ENCODE data around the gene LARGE1. TPM values are rescaled to one million over a fixed set of nuclear protein-coding genes. Genes with fewer than 3 reads are reported as not detected.

Gene LARGE1
- total and polyA plus RNA-seq, 2 of the 4 experiments (the other 2 are of a cell fraction) = 6.2 to 12.4 TPM

- Histone ChIP-seq H3K4ac (ENCODE audit: low read depth, low read length) (peak overlapping the region; percentile 50), H2AFZ (replicated peaks; ENCODE audit: low read length, poor library complexity) (peak overlapping the region; percentile 98), H3K18ac (ENCODE audit: low read depth, low read length) (no peak overlapping the region), H3K9ac (ENCODE audit: low read depth, low read length) (peak overlapping the region; percentile 77), H3K4me1 (ENCODE audit: control insufficient read depth, insufficient read depth, low read length) (no peaks in the 10 kb centered on the region), H3K79me1 (ENCODE audit: low read depth in 1 of 2, low read length in 2 of 2) (peaks cover 19 to 25% of the 10 kb centered on the region in 2 experiments), H3K4me3 (ENCODE audit: insufficient read depth, low read depth, low read length) (peak overlapping the region; percentile 86), H3K14ac (replicated peaks; ENCODE audit: low read depth, low read length) (0 out of 2 replicates have a peak overlapping the region, but pooled peaks have one; percentile 9), H3K56ac (ENCODE audit: extremely low read depth, insufficient read depth, low read length) (0 out of 2 replicates have a peak overlapping the region, but pooled peaks have one; percentile 50), H4K8ac (ENCODE audit: low read depth in 2 of 2, low read length in 2 of 2) (peak overlapping the region in 1 of 2 experiments; percentile 34; a peak in 1 of 4 replicates), H2BK120ac (ENCODE audit: low read depth, low read length) (no peak overlapping the region; the same call in 1 of the 2 replicates), H3K9me1 (ENCODE audit: insufficient read depth, low read length) (no peaks in the 10 kb centered on the region), H2BK20ac (ENCODE audit: low read depth, low read length) (no peak overlapping the region), H4K91ac (ENCODE audit: insufficient read depth, low read depth, low read length) (no peak overlapping the region; the same call in 1 of the 2 replicates), H3K36me3 (ENCODE audit: control insufficient read depth, insufficient read depth, low read length) (no peaks in the 10 kb centered on the region), H2BK5ac (ENCODE audit: low read depth, low read length, poor library complexity, severe bottlenecking) (peak overlapping the region; percentile 14), H3K23ac (ENCODE audit: low read depth, low read length) (0 out of 2 replicates have a peak overlapping the region, but pooled peaks have one; percentile 59), H2BK15ac (ENCODE audit: low read depth, low read length) (no peak overlapping the region; the same call in 2 of the 3 replicates), H3K9me3 (ENCODE audit: control insufficient read depth, insufficient read depth, low read length) (no peaks in the 10 kb centered on the region), H3K27ac (ENCODE audit: insufficient read depth, low read length) (peak overlapping the region; percentile 75), H3K27me3 (ENCODE audit: control insufficient read depth, insufficient read depth, low read length) (no peaks in the 10 kb centered on the region), H4K20me1 (ENCODE audit: insufficient read depth, low read length) (peaks cover 6% of the 10 kb centered on the region; the same call in 1 of the 2 replicates), H3K4me2 (ENCODE audit: low read depth, low read length) (peak overlapping the region; percentile 84), H2AK9ac (replicated peaks; ENCODE audit: low read depth, low read length, poor library complexity) (no peak overlapping the region), H2AK5ac (ENCODE audit: low read depth, low read length) (no peak overlapping the region), H4K5ac (ENCODE audit: low read depth, low read length) (no peak overlapping the region)
- ChIA-PET CTCF (interaction anchor here (0.6 to 1.5 kb wide), 2 partner anchors 402 to 808 kb away, joined by 3 to 5 read pairs; no protein-coding TSS in a partner anchor), POLR2A (ENCODE audit: unreplicated experiment) (interaction anchor here (0.6 to 1.4 kb wide), 2 partner anchors 266 to 1230 kb away, joined by 3 read pairs; no protein-coding TSS in a partner anchor)
- TF ChIP-seq, protein P1, sequence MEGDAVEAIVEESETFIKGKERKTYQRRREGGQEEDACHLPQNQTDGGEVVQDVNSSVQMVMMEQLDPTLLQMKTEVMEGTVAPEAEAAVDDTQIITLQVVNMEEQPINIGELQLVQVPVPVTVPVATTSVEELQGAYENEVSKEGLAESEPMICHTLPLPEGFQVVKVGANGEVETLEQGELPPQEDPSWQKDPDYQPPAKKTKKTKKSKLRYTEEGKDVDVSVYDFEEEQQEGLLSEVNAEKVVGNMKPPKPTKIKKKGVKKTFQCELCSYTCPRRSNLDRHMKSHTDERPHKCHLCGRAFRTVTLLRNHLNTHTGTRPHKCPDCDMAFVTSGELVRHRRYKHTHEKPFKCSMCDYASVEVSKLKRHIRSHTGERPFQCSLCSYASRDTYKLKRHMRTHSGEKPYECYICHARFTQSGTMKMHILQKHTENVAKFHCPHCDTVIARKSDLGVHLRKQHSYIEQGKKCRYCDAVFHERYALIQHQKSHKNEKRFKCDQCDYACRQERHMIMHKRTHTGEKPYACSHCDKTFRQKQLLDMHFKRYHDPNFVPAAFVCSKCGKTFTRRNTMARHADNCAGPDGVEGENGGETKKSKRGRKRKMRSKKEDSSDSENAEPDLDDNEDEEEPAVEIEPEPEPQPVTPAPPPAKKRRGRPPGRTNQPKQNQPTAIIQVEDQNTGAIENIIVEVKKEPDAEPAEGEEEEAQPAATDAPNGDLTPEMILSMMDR (conservative IDR thresholded peaks at IDR 0.05; ENCODE audit: low read depth, low read length) = no peak
- TF ChIP-seq FOS (IDR thresholded peaks at IDR 0.05; ENCODE audit: low read depth, low read length) (peak; percentile 15; the same call in 1 of the 2 replicates), BHLHE40 (IDR thresholded peaks at IDR 0.05; ENCODE audit: low read depth, low read length) (0 out of 2 replicates have a peak, but pooled peaks have one; percentile 5), MXI1 (IDR thresholded peaks at IDR 0.05; ENCODE audit: borderline replicate concordance, low read depth, low read length) (0 out of 2 replicates have a peak, but pooled peaks have one; percentile 10), CHD1 (IDR thresholded peaks at IDR 0.05; ENCODE audit: low read depth, low read length) (no peak), MAZ (IDR thresholded peaks at IDR 0.05; ENCODE audit: borderline replicate concordance, low read depth, low read length) (peak; percentile 93), POLR2A (IDR thresholded peaks at IDR 0.05; ENCODE audit: low read depth, low read length) (peak; percentile 80)
- TF ChIP-seq, protein P2, sequence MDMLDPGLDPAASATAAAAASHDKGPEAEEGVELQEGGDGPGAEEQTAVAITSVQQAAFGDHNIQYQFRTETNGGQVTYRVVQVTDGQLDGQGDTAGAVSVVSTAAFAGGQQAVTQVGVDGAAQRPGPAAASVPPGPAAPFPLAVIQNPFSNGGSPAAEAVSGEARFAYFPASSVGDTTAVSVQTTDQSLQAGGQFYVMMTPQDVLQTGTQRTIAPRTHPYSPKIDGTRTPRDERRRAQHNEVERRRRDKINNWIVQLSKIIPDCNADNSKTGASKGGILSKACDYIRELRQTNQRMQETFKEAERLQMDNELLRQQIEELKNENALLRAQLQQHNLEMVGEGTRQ (IDR thresholded peaks at IDR 0.05; ENCODE audit: low read depth, low read length) = peak; percentile 87
- BruUV-seq (replicated peaks) = no TSS peak
- DNase-seq = peak; percentile 94
- whole genome bisulfite sequencing, 2 experiments (ENCODE audit: extremely low coverage in 2 of 2, insufficient read length in 1 of 2) = 0% methylated on average over 15 of the region's 69 CpGs; no CpG with 5 or more reads in 1 of the 2 experiments
- dilution Hi-C loops (cut with HindIII; ENCODE audit: low sequenced_read_pairs, unreplicated experiment) = no loop called here
- in situ Hi-C loops (cut with MboI; ENCODE audit: low sequenced_read_pairs) = loop anchor here (10.0 kb wide), 2 partner anchors 406 to 1234 kb away; no protein-coding TSS in a partner anchor
- intact Hi-C loops (cut with micrococcal nuclease) = loop anchor here (1.0 to 5.0 kb wide), 5 partner anchors 119 to 619 kb away; no protein-coding TSS in a partner anchor
- peak; percentile 85 for ATAC-seq (ENCODE audit: low read depth)
These were observed 750 bp upstream of the LARGE1 start for GRCh38 chr22:33920927-33921524.

Data from IMR-90 (cell line).